Heart left ventricle (tissue), 16 donors: ENCODE results near the gene KDM7A. TPM values are rescaled to one million over a fixed set of nuclear protein-coding genes. Genes with fewer than 3 reads are reported as not detected.
A peak's percentile ranks its signal among the peaks of the same experiment; 100 is the strongest.

ENCODE experiments used
- ATAC-seq, 4 donors: fragments of 200-7000 bp; cut with Tn5 transposase; one replicate each; pipeline ENCODE4 v1.9.1; 2020 to 2022; ENCODE audit warnings: moderate library complexity in 4 of 4, mild to moderate bottlenecking in 3 of 4, moderate number of reproducible peaks in 1 of 4
- DNase-seq, 5 donors: peaks; one replicate each; pipeline ENCODE4 v3.0.0-alpha.2; 2020
- H3K27ac ChIP-seq, 12 donors: fragments of 200-600 bp; sonication (generic) in 4 of 12; one replicate each; pipeline versions ENCODE4 v1.5.0 to v1.8.0; 2016 to 2022; ENCODE audit warnings: mild to moderate bottlenecking in 2 of 12
- H3K27me3 ChIP-seq, 9 donors: fragments of 200-600 bp; sonication (generic) in 2 of 9; one replicate each; pipeline versions ENCODE4 v1.5.1 to v1.8.0; 2016 to 2022; ENCODE audit warnings: mild to moderate bottlenecking in 3 of 9
- H3K36me3 ChIP-seq, 9 donors: fragments of 200-600 bp; sonication (generic) in 2 of 9; one replicate each; pipeline versions ENCODE4 v1.5.0 to v1.8.0; 2018 to 2022; ENCODE audit warnings: mild to moderate bottlenecking in 2 of 9
- H3K4me1 ChIP-seq, 12 donors: fragments of 200-600 bp; sonication (generic) in 4 of 12; one replicate each; pipeline versions ENCODE4 v1.5.0 to v1.8.0; 2016 to 2022; ENCODE audit warnings: mild to moderate bottlenecking in 3 of 12
- H3K4me3 ChIP-seq, 12 donors: fragments of 200-600 bp; sonication (generic) in 4 of 12; one replicate each; pipeline versions ENCODE4 v1.5.0 to v1.8.0; 2017 to 2022; ENCODE audit warnings: mild to moderate bottlenecking in 9 of 12, moderate library complexity in 4 of 12
- H3K9me3 ChIP-seq, 12 donors: fragments of 200-600 bp; sonication (generic) in 4 of 12; one replicate each; pipeline versions ENCODE4 v1.5.0 to v1.8.0; 2016 to 2022; ENCODE audit warnings: mild to moderate bottlenecking in 1 of 12
- CTCF ChIP-seq, 12 donors: fragments of 200-600 bp; sonication (generic) in 4 of 12; IDR thresholded peaks; one replicate each; pipeline versions ENCODE4 v1.5.0 to v1.8.0; 2018 to 2022; ENCODE audit warnings: antibody characterized with exemption in 12 of 12, mild to moderate bottlenecking in 5 of 12
- POLR2A ChIP-seq, 2 donors: fragments of 450-650 bp; IDR thresholded peaks; one replicate each; pipeline ENCODE4 v1.6.1; 2017; ENCODE audit warnings: antibody characterized with exemption in 2 of 2, mild to moderate bottlenecking in 2 of 2, moderate library complexity in 2 of 2
- WGBS, 4 donors: extraction: QIAGEN DNeasy Blood & Tissue Kit in 2 of 4; methylation state at CpG; one replicate each; pipeline versions ENCODE4 v1.1.5 to v1.1.7; 2013 to 2018; 5-methylcytosine and 5-hydroxymethylcytosine counted together
- intact Hi-C, 10 donors: fragments of 100-400 bp; cut with DNase I; formaldehyde crosslinking; loops; one replicate each; pipeline versions ENCODE4 v1.11.1 to v1.14.2; 2022
- polyA plus RNA-seq, 2 donors: library from polyadenylated mRNA; stranded (reverse); fragments of 200-250 nt; gene quantifications; one replicate each; pipeline ENCODE4 v1.2.3, GENCODE V29; 2013
- total RNA-seq, 9 donors: library from RNA; depleted of rRNA in 2 of 9; stranded (reverse); fragments of >200 nt in 2 of 9; fragmentation: NEBNext Ultra II Directional in 3 of 9; extraction: Animal tissue kit (Norgen Biotek cat#: 25700) in 3 of 9; gene quantifications; one replicate each; pipeline versions ENCODE4 v1.1.0 to v1.2.4, GENCODE V29; 2016 to 2023
- donor health status: ischemic (EF 13 %, LVEDD 7.1; RV severe dilation, severe dysfunction).
- donor health status: healthy with polysubstance abuse.
- donor health status: DM: no; HTN: yes; CAD: no.
- donor health status: DM: no; HTN: no; CAD: no.
- donor health status: ischemic (EF 25% LVEDD 6.9; RV normal size, moderate dysfunction).
- donor health status: ischemic (EF 25% LVEDD 5.7; RV mildly dilated, moderate dysfunction).
- donor health status: healthy.
- donor health status: DM: yes; HTN: yes; CAD: no.
- donor health status: ischemic (EF 35%, LVEDD 5.7; RV mildly dilated, moderate dysfunction).
- donor health status: nonischemic (EF 11% LVEDD 7.7; RV severe dilation, severe dysfunction).
- donor health status: DM: yes; HTN: yes; CAD: no.
- donor health status: PGD.
- donor health status: ischemic (EF 29% LVEDD 5.4; RV normal size, mild dysfunction).
- donor health status: nonischemic (EF 23%, LVEDD 6.1; RV moderate dilation, normal function).

The KDM7A gene
- total and polyA plus RNA-seq, 11 donors, result 3.0 to 18.7 (median 9.1) TPM

DNA sequence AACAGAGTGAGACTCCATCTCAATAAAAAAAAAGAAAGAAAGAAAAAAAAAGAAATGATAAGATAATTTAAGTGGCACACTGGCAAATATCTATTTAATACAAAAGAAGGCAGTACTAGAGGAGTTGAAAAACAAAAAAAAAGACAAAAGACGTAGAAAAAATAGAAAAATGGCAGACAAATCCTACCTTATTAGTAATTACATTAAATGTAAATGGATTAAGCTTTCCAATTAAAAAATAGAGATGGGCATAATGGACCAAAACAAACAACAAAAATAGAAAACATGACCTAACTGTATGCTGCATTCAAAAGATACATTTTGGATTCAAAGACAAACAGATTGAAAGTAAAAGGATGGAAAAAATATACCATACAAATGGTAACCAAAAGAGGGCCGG, 108.8 kb downstream of the KDM7A start:
- 39 to 86% (median 66%) methylated on average over 2 of the region's 2 CpGs for WGBS, 4 donors
- no peak for TF ChIP-seq CTCF (IDR thresholded peaks at IDR 0.05)
- no peak for TF ChIP-seq POLR2A (IDR thresholded peaks at IDR 0.05)
- DNase-seq, result no peak
- Histone ChIP-seq H3K36me3 (no peaks in the 10 kb centered on the region), H3K9me3 (peaks cover 0 to 52% (median 20%) of the 10 kb centered on the region in 12 donors), H3K27me3 (no peaks in the 10 kb centered on the region), H3K4me3 (no peak overlapping the region), H3K4me1 (peaks cover 0 to 10% (median 0%) of the 10 kb centered on the region in 12 donors), H3K27ac (no peak overlapping the region)
- intact Hi-C loops, result loop anchor here in 1 of 10 donors (10.0 kb wide), 1 partner anchor 107 kb away; the partner anchor contains the start of gene KDM7A
- ATAC-seq, result no peak

GRCh38 chr7:140067052-140067451, 109.7 kb downstream of the KDM7A start:
- no peak for ATAC-seq
- Histone ChIP-seq H3K27ac (no peak overlapping the region), H3K36me3 (no peaks in the 10 kb centered on the region), H3K27me3 (no peaks in the 10 kb centered on the region), H3K4me1 (peaks cover 0 to 10% (median 0%) of the 10 kb centered on the region in 12 donors), H3K9me3 (peaks cover 0 to 52% (median 20%) of the 10 kb centered on the region in 12 donors), H3K4me3 (no peak overlapping the region)
- TF ChIP-seq CTCF (IDR thresholded peaks at IDR 0.05) (no peak), POLR2A (IDR thresholded peaks at IDR 0.05) (no peak)
- intact Hi-C loops, result loop anchor here in 1 of 10 donors (10.0 kb wide), 1 partner anchor 108 kb away; the partner anchor contains the start of gene KDM7A
- WGBS, 4 donors, result 50 to 76% (median 75%) methylated on average over 2 of the region's 2 CpGs
- DNase-seq, result no peak

DNA sequence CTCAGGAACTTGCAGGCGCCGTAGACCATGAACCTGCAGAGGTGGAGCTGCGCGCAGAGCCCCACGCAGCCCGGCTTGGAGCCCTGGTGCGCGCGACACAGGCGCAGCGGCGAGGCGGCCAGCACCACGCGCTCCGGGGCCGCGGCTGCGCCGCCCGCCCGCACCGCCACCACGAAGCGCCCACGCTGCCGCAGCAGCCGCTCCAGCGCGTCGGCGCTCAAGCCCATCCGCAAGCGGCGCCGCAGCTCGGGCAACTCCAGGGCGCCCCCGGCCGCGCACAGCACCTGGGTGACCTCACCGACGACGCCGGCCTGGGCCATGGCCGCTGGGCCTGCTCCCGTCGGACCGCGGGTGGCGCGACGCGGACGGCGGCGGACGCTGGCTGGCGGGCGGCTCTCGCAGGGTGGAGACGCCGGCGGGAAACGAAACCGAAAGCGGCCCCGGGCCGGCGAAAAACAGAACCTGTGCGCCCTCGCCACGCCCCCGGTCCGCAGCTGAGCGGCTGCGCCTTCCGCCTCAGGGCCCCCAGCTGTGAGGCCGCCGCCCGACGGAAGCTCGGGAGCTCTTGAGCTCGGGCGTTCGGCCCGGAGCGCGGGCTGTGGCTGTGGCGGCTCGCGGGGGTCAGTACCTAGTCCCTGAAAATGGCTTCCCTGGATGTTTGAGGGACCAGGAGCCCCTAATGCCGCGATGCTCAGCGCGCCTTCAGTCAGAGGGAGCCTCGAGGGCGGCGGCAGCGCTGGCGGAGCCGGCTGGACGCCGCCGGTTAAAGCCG, 114.1 kb downstream of the KDM7A start, which contains the start of gene PARP12:
Gene PARP12, minus strand, starts transcription at position 424 of the 772 bp plus-strand sequence. Its CDS starts 104 bp downstream, at position 320.
- no peaks in the 10 kb centered on the region for H3K27me3 ChIP-seq
- WGBS, 4 donors, result 1 to 3% (median 1%) methylated on average over 43 to 106 of the region's 106 CpGs
- intact Hi-C loops, result loop anchor here in 3 of 10 donors (5.0 to 10.0 kb wide), 2 partner anchors 112 to 115 kb away; partner anchors contain the start of gene KDM7A (in 3 of the 3)
- H3K9me3 ChIP-seq, result peaks cover 0 to 25% (median 14%) of the 10 kb centered on the region in 12 donors
- H3K27ac ChIP-seq, result peak within 1 kb of the TSS; percentile 42 to 99 (median 90)
- H3K36me3 ChIP-seq, result peaks cover 0 to 2% (median 0%) of the 10 kb centered on the region in 9 donors
- TF ChIP-seq POLR2A (IDR thresholded peaks at IDR 0.05) (peak in 1 of 2 donors; percentile 45), CTCF (IDR thresholded peaks at IDR 0.05) (peak in 1 of 12 donors; percentile 16)
- H3K4me3 ChIP-seq, result peak within 1 kb of the TSS; percentile 31 to 90 (median 76)
- ATAC-seq, result peak; percentile 33 to 85 (median 81)
- DNase-seq, result peak; percentile 93 to 96 (median 94)
- peaks cover 7 to 52% (median 31%) of the 10 kb centered on the region in 12 donors for H3K4me1 ChIP-seq

- ATAC-seq (peak in 1 of 4 donors; percentile 7), DNase-seq (peak in 2 of 5 donors; percentile 44 to 51)
- Histone ChIP-seq H3K4me1 (peaks cover 7 to 58% (median 31%) of the 10 kb centered on the region in 12 donors), H3K27me3 (no peaks in the 10 kb centered on the region), H3K27ac (peak overlapping the region; percentile 42 to 99 (median 90)), H3K9me3 (peaks cover 0 to 19% (median 8%) of the 10 kb centered on the region in 12 donors), H3K36me3 (peaks cover 0 to 8% (median under 1%) of the 10 kb centered on the region in 9 donors), H3K4me3 (peak overlapping the region; percentile 31 to 90 (median 76))
- TF ChIP-seq CTCF (IDR thresholded peaks at IDR 0.05), result no peak
- TF ChIP-seq POLR2A (IDR thresholded peaks at IDR 0.05), result no peak
- 11 to 30% (median 19%) methylated on average over 8 to 32 of the region's 32 CpGs for WGBS, 4 donors
- intact Hi-C loops, result loop anchor here in 3 of 10 donors (5.0 to 10.0 kb wide), 2 partner anchors 113 to 115 kb away; partner anchors contain the start of gene KDM7A (in 3 of the 3)
Observed at GRCh38 chr7:140062118-140062527, 114.7 kb downstream of the KDM7A start.
